A549 (cell line): Measurements from ENCODE around the gene ZCCHC24.

Experiments used
- BHLHE40 ChIP-seq: IDR thresholded peaks from 2 replicates; pipeline ENCODE4 v1.6.1; 2012; ENCODE audit warnings: low read depth, low read length, inconsistent platforms
- CTCF ChIP-seq: fragments of >200 bp; sonication (Bioruptor Twin); formaldehyde crosslinking; IDR thresholded peaks from 3 replicates; pipeline ENCODE4 v1.5.1; 2016
- EP300 ChIP-seq, 2 experiments: fragments of >200 bp; sonication (Bioruptor Twin); formaldehyde crosslinking; IDR thresholded peaks; 2 replicates in 1 of 2; 3 replicates in 1 of 2; pipeline ENCODE4 v1.6.1; 2016 to 2017
- GATA3 ChIP-seq: IDR thresholded peaks from 2 replicates; pipeline ENCODE4 v1.6.1; 2012; ENCODE audit warnings: borderline replicate concordance
- HMGXB4 ChIP-seq: fragments of 250-450 bp; sonication (Bioruptor Pico); IDR thresholded peaks from 2 replicates; pipeline ENCODE4 v1.5.0; 2021; ENCODE audit warnings: mild to moderate bottlenecking, moderate library complexity, borderline replicate concordance
- KDM5A ChIP-seq: fragments of 200-600 bp; sonication (generic); IDR thresholded peaks from 2 replicates; pipeline ENCODE4 v1.6.1; 2016; ENCODE audit warnings: antibody characterized with exemption, mild to moderate bottlenecking
- MAX ChIP-seq: IDR thresholded peaks from 2 replicates; pipeline ENCODE4 v1.6.1; 2012
- POLR2A ChIP-seq: IDR thresholded peaks from 2 replicates; pipeline ENCODE4 v1.6.1; 2012; ENCODE audit warnings: mild to moderate bottlenecking, low read length
- RAD21 ChIP-seq, 2 experiments: fragments of >200 bp in 1 of 2; sonication (Bioruptor Twin) in 1 of 2; formaldehyde crosslinking in 1 of 2; IDR thresholded peaks in 1 of 2; conservative IDR thresholded peaks in 1 of 2; 2 replicates in 1 of 2; 3 replicates in 1 of 2; pipeline ENCODE4 v1.6.1; 2012 to 2018; ENCODE audit warnings: inconsistent platforms in 1 of 2
- REST ChIP-seq: fragments of 200-600 bp; sonication (generic); IDR thresholded peaks from 2 replicates; pipeline ENCODE4 v1.6.1; 2016; ENCODE audit warnings: antibody characterized with exemption, mild to moderate bottlenecking, moderate library complexity
- RFX5 ChIP-seq: fragments of 450-650 bp; IDR thresholded peaks from 2 replicates; pipeline ENCODE4 v1.7.1; 2014; ENCODE audit warnings: antibody characterized with exemption, mild to moderate bottlenecking, moderate library complexity
- RNF2 ChIP-seq: fragments of 200-600 bp; sonication (generic); IDR thresholded peaks from 2 replicates; pipeline ENCODE4 v1.6.1; 2016; ENCODE audit warnings: low read depth, mild to moderate bottlenecking, antibody characterized with exemption, moderate library complexity, borderline replicate concordance

GRCh38 chr10:79402625-79402946, 42.8 kb downstream of the ZCCHC24 start:
- no peak for TF ChIP-seq EP300 (IDR thresholded peaks at IDR 0.05)
- no peak for TF ChIP-seq GATA3
- TF ChIP-seq CTCF: no peak
- TF ChIP-seq POLR2A: no peak
- no peak for TF ChIP-seq RFX5
- no peak for TF ChIP-seq BHLHE40
- TF ChIP-seq KDM5A: no peak
- no peak for TF ChIP-seq REST
- TF ChIP-seq RAD21 (conservative IDR thresholded peaks at IDR 0.05 in 1 of 2, IDR thresholded peaks at IDR 0.05 in 1 of 2): no peak
- TF ChIP-seq HMGXB4: no peak
- no peak for TF ChIP-seq MAX
- no peak for TF ChIP-seq RNF2
